ENCODE results near the gene NYAP1.

GRCh38 chr7:100475549-100475948 is 8.2 kb upstream of the NYAP1 start:
- TF ChIP-seq POLR2A (IDR thresholded peaks at IDR 0.05; ENCODE audit: low read depth) (no peak), CTCF (IDR thresholded peaks at IDR 0.05) (no peak), POLR2AphosphoS5 (IDR thresholded peaks at IDR 0.05) (no peak), EP300 (IDR thresholded peaks at IDR 0.05) (no peak)
